ENCODE results near the gene TCF4. TPM values are rescaled to one million over a fixed set of nuclear protein-coding genes. Genes with fewer than 3 reads are reported as not detected.

Gene TCF4
- total and polyA plus RNA-seq, 2 donors: 46.3 to 464 TPM

- DNase-seq (ENCODE audit: extremely low spot score): no peak
- no peaks in the 10 kb centered on the region for H3K4me1 ChIP-seq (ENCODE audit: insufficient read depth)
- H3K27ac ChIP-seq (ENCODE audit: low read depth): no peak overlapping the region
- 25% methylated on average over 3 of the region's 3 CpGs for WGBS
- H3K36me3 ChIP-seq (ENCODE audit: insufficient read depth): no peaks in the 10 kb centered on the region
- H3K4me3 ChIP-seq (ENCODE audit: low read depth, low read length): no peak overlapping the region
Observed at GRCh38 chr18:55264108-55264507, 323.9 kb downstream of the TCF4 start.

- Histone ChIP-seq H3K4me1 (ENCODE audit: insufficient read depth) (no peaks in the 10 kb centered on the region), H3K36me3 (ENCODE audit: insufficient read depth) (no peaks in the 10 kb centered on the region), H3K4me3 (ENCODE audit: low read depth, low read length) (no peak overlapping the region), H3K27ac (ENCODE audit: low read depth) (no peak overlapping the region)
- WGBS: 39% methylated on average over 1 of the region's 1 CpG
- no peak for DNase-seq (ENCODE audit: extremely low spot score)
Observed at GRCh38 chr18:55262021-55262560, 325.9 kb downstream of the TCF4 start.

- H3K4me1 ChIP-seq (ENCODE audit: insufficient read depth): no peaks in the 10 kb centered on the region
- H3K27ac ChIP-seq (ENCODE audit: low read depth): no peak overlapping the region
- no peaks in the 10 kb centered on the region for H3K36me3 ChIP-seq (ENCODE audit: insufficient read depth)
- DNase-seq (ENCODE audit: extremely low spot score): no peak
- 92% methylated on average over 4 of the region's 4 CpGs for WGBS
- H3K4me3 ChIP-seq (ENCODE audit: low read depth, low read length): no peak overlapping the region
Observed at GRCh38 chr18:55261253-55261652, 326.7 kb downstream of the TCF4 start.

GRCh38 chr18:55258088-55258487 is 329.9 kb downstream of the TCF4 start:
- Histone ChIP-seq H3K36me3 (ENCODE audit: insufficient read depth) (no peaks in the 10 kb centered on the region), H3K4me1 (ENCODE audit: insufficient read depth) (no peaks in the 10 kb centered on the region), H3K4me3 (ENCODE audit: low read depth, low read length) (no peak overlapping the region), H3K27ac (ENCODE audit: low read depth) (no peak overlapping the region)
- WGBS: 94% methylated on average over 4 of the region's 4 CpGs
- no peak for DNase-seq (ENCODE audit: extremely low spot score)

GRCh38 chr18:55256929-55257289 is 331.1 kb downstream of the TCF4 start:
- Histone ChIP-seq H3K36me3 (ENCODE audit: insufficient read depth) (no peaks in the 10 kb centered on the region), H3K27ac (ENCODE audit: low read depth) (no peak overlapping the region), H3K4me3 (ENCODE audit: low read depth, low read length) (no peak overlapping the region), H3K4me1 (ENCODE audit: insufficient read depth) (no peaks in the 10 kb centered on the region)
- DNase-seq (ENCODE audit: extremely low spot score): no peak
- 89% methylated on average over 1 of the region's 1 CpG for WGBS

GRCh38 chr18:55256226-55256928 is 331.6 kb downstream of the TCF4 start:
- H3K4me3 ChIP-seq (ENCODE audit: low read depth, low read length): no peak overlapping the region
- no peak for DNase-seq (ENCODE audit: extremely low spot score)
- no peaks in the 10 kb centered on the region for H3K4me1 ChIP-seq (ENCODE audit: insufficient read depth)
- 93% methylated on average over 7 of the region's 7 CpGs for WGBS
- H3K27ac ChIP-seq (ENCODE audit: low read depth): no peak overlapping the region
- H3K36me3 ChIP-seq (ENCODE audit: insufficient read depth): no peaks in the 10 kb centered on the region

- no peak overlapping the region for H3K4me3 ChIP-seq (ENCODE audit: low read depth, low read length)
- no peak for DNase-seq (ENCODE audit: extremely low spot score)
- H3K36me3 ChIP-seq (ENCODE audit: insufficient read depth): no peaks in the 10 kb centered on the region
- H3K4me1 ChIP-seq (ENCODE audit: insufficient read depth): no peaks in the 10 kb centered on the region
- no peak overlapping the region for H3K27ac ChIP-seq (ENCODE audit: low read depth)
- WGBS: 96% methylated on average over 1 of the region's 1 CpG
Observed at GRCh38 chr18:55253814-55254213, 334.2 kb downstream of the TCF4 start.

- Histone ChIP-seq H3K36me3 (ENCODE audit: insufficient read depth) (no peaks in the 10 kb centered on the region), H3K27ac (ENCODE audit: low read depth) (peak overlapping the region; percentile 18), H3K4me3 (ENCODE audit: low read depth, low read length) (no peak overlapping the region), H3K4me1 (ENCODE audit: insufficient read depth) (no peaks in the 10 kb centered on the region)
- 21% methylated on average over 2 of the region's 2 CpGs for WGBS
- DNase-seq (ENCODE audit: extremely low spot score): no peak
Observed at GRCh38 chr18:55252901-55253300, 335.1 kb downstream of the TCF4 start.

- Histone ChIP-seq H3K4me1 (ENCODE audit: insufficient read depth) (no peaks in the 10 kb centered on the region), H3K36me3 (ENCODE audit: insufficient read depth) (no peaks in the 10 kb centered on the region), H3K4me3 (ENCODE audit: low read depth, low read length) (no peak overlapping the region), H3K27ac (ENCODE audit: low read depth) (no peak overlapping the region)
- WGBS: 47% methylated on average over 7 of the region's 7 CpGs
- DNase-seq (ENCODE audit: extremely low spot score): no peak
Observed at GRCh38 chr18:55252053-55252675, 335.8 kb downstream of the TCF4 start.

GRCh38 chr18:55251254-55251971 is 336.6 kb downstream of the TCF4 start:
- Histone ChIP-seq H3K4me3 (ENCODE audit: low read depth, low read length) (no peak overlapping the region), H3K36me3 (ENCODE audit: insufficient read depth) (no peaks in the 10 kb centered on the region), H3K27ac (ENCODE audit: low read depth) (no peak overlapping the region), H3K4me1 (ENCODE audit: insufficient read depth) (no peaks in the 10 kb centered on the region)
- DNase-seq (ENCODE audit: extremely low spot score): no peak
- WGBS: 43% methylated on average over 13 of the region's 13 CpGs

- H3K27ac ChIP-seq (ENCODE audit: low read depth): no peak overlapping the region
- WGBS: 48% methylated on average over 4 of the region's 4 CpGs
- DNase-seq (ENCODE audit: extremely low spot score): no peak
- H3K36me3 ChIP-seq (ENCODE audit: insufficient read depth): no peaks in the 10 kb centered on the region
- H3K4me1 ChIP-seq (ENCODE audit: insufficient read depth): no peaks in the 10 kb centered on the region
- H3K4me3 ChIP-seq (ENCODE audit: low read depth, low read length): no peak overlapping the region
Observed at GRCh38 chr18:55250768-55251173, 337.2 kb downstream of the TCF4 start.

- H3K27ac ChIP-seq (ENCODE audit: low read depth): no peak overlapping the region
- DNase-seq (ENCODE audit: extremely low spot score): no peak
- H3K4me3 ChIP-seq (ENCODE audit: low read depth, low read length): no peak overlapping the region
- no peaks in the 10 kb centered on the region for H3K36me3 ChIP-seq (ENCODE audit: insufficient read depth)
- H3K4me1 ChIP-seq (ENCODE audit: insufficient read depth): no peaks in the 10 kb centered on the region
- 93% methylated on average over 6 of the region's 6 CpGs for WGBS
Observed at GRCh38 chr18:55249550-55249949, 338.4 kb downstream of the TCF4 start.

- Histone ChIP-seq H3K36me3 (ENCODE audit: insufficient read depth) (no peaks in the 10 kb centered on the region), H3K4me3 (ENCODE audit: low read depth, low read length) (no peak overlapping the region), H3K4me1 (ENCODE audit: insufficient read depth) (no peaks in the 10 kb centered on the region), H3K27ac (ENCODE audit: low read depth) (no peak overlapping the region)
- 82% methylated on average over 1 of the region's 1 CpG for WGBS
- DNase-seq (ENCODE audit: extremely low spot score): no peak
Observed at GRCh38 chr18:55248495-55248894, 339.5 kb downstream of the TCF4 start.

- 91% methylated on average over 5 of the region's 5 CpGs for WGBS
- Histone ChIP-seq H3K4me1 (ENCODE audit: insufficient read depth) (no peaks in the 10 kb centered on the region), H3K4me3 (ENCODE audit: low read depth, low read length) (no peak overlapping the region), H3K36me3 (ENCODE audit: insufficient read depth) (no peaks in the 10 kb centered on the region), H3K27ac (ENCODE audit: low read depth) (no peak overlapping the region)
- DNase-seq (ENCODE audit: extremely low spot score): no peak
Observed at GRCh38 chr18:55247032-55247431, 341.0 kb downstream of the TCF4 start.
